Liver (tissue), 3 donors: ENCODE results near the gene GATA5.

Experiments used
- ATF3 ChIP-seq: IDR thresholded peaks from 2 replicates; pipeline ENCODE4 v1.6.1; 2016; ENCODE audit warnings: antibody characterized with exemption
- CTCF ChIP-seq: fragments of 150-350 bp; IDR thresholded peaks from 2 replicates; pipeline ENCODE4 v1.5.1; 2017; ENCODE audit warnings: improper control_type of control experiment, low read depth, low read length; ENCODE audit not compliant: missing input control
- EGR1 ChIP-seq, 2 donors: IDR thresholded peaks; 2 replicates each; pipeline ENCODE4 v1.6.1; 2016 to 2018; ENCODE audit warnings: antibody characterized with exemption in 2 of 2, low read depth in 2 of 2
- FOXA2 ChIP-seq: IDR thresholded peaks from 2 replicates; pipeline ENCODE4 v1.6.1; 2016; ENCODE audit warnings: antibody characterized with exemption
- GABPA ChIP-seq, 2 donors: IDR thresholded peaks in 1 of 2; conservative IDR thresholded peaks in 1 of 2; 2 replicates each; pipeline ENCODE4 v1.6.1; 2016; ENCODE audit warnings: antibody characterized with exemption in 2 of 2, mild to moderate bottlenecking in 1 of 2, moderate library complexity in 1 of 2
- HNF4G ChIP-seq: IDR thresholded peaks from 2 replicates; pipeline ENCODE4 v1.6.1; 2016; ENCODE audit warnings: antibody characterized with exemption
- JUND ChIP-seq, 2 donors: IDR thresholded peaks; 2 replicates each; pipeline ENCODE4 v1.6.1; 2016; ENCODE audit warnings: antibody characterized with exemption in 2 of 2
- MAX ChIP-seq: IDR thresholded peaks from 2 replicates; pipeline ENCODE4 v1.6.1; 2016; ENCODE audit warnings: antibody characterized with exemption
- RAD21 ChIP-seq, 2 donors: IDR thresholded peaks; 2 replicates each; pipeline ENCODE4 v1.6.1; 2016; ENCODE audit warnings: antibody characterized with exemption in 2 of 2, mild to moderate bottlenecking in 2 of 2
- REST ChIP-seq: IDR thresholded peaks from 2 replicates; pipeline ENCODE4 v1.6.1; 2016; ENCODE audit warnings: antibody characterized with exemption, mild to moderate bottlenecking
- SP1 ChIP-seq: IDR thresholded peaks from 2 replicates; pipeline ENCODE4 v1.6.1; 2018; ENCODE audit warnings: antibody characterized with exemption, mild to moderate bottlenecking
- TAF1 ChIP-seq: conservative IDR thresholded peaks from 2 replicates; pipeline ENCODE4 v1.6.1; 2016; ENCODE audit warnings: antibody characterized with exemption, mild to moderate bottlenecking
- YY1 ChIP-seq: IDR thresholded peaks from 2 replicates; pipeline ENCODE4 v1.6.1; 2016; ENCODE audit warnings: antibody characterized with exemption, mild to moderate bottlenecking
- ZBTB33 ChIP-seq: IDR thresholded peaks from 2 replicates; pipeline ENCODE4 v1.6.1; 2016; ENCODE audit warnings: antibody characterized with exemption
- donor health status: healthy.
- donor health status: healthy.

GRCh38 chr20:62506087-62506486, 30.3 kb upstream of the GATA5 start:
- no peak for TF ChIP-seq CTCF
- no peak for TF ChIP-seq EGR1 (IDR thresholded peaks at IDR 0.05; ENCODE audit: low read depth in 2 of 2)
- no peak for TF ChIP-seq REST
- no peak for TF ChIP-seq ATF3
- no peak for TF ChIP-seq MAX
- TF ChIP-seq ZBTB33, result no peak
- no peak for TF ChIP-seq SP1
- TF ChIP-seq FOXA2, result no peak
- no peak for TF ChIP-seq HNF4G
- no peak for TF ChIP-seq JUND (IDR thresholded peaks at IDR 0.05)
- TF ChIP-seq RAD21 (IDR thresholded peaks at IDR 0.05), result no peak
- TF ChIP-seq YY1, result no peak
- TF ChIP-seq GABPA (IDR thresholded peaks at IDR 0.05 in 1 of 2, conservative IDR thresholded peaks at IDR 0.05 in 1 of 2), result no peak
- no peak for TF ChIP-seq TAF1
